ENCODE results near the gene NSUN7. TPM values are rescaled to one million over a fixed set of nuclear protein-coding genes. Genes with fewer than 3 reads are reported as not detected.

The NSUN7 gene
- total RNA-seq, 2 donors from 2014 or later = 6.8 to 21.8 TPM

GRCh38 chr4:40844261-40844660 is 94.5 kb downstream of the NSUN7 start:
- no peaks in the 10 kb centered on the region for H3K36me3 ChIP-seq
- H3K27ac ChIP-seq = peak overlapping the region; percentile 53 to 63
- no peaks in the 10 kb centered on the region for H3K9me3 ChIP-seq
- no peak for DNase-seq (ENCODE audit: low spot score)
- TF ChIP-seq CTCF (IDR thresholded peaks at IDR 0.05) = no peak
- H3K4me3 ChIP-seq = no peak overlapping the region
- no peaks in the 10 kb centered on the region for H3K27me3 ChIP-seq (replicated peaks; ENCODE audit: insufficient read depth)
- ATAC-seq (ENCODE audit: insufficient number of reproducible peaks, low FRiP score, low read depth) = no peak
- H3K4me1 ChIP-seq (ENCODE audit: control insufficient read depth in 1 of 2, low read depth in 2 of 2) = peaks cover 3 to 29% of the 10 kb centered on the region in 2 donors

GRCh38 chr4:40845154-40845835 is 95.5 kb downstream of the NSUN7 start:
- ATAC-seq (ENCODE audit: insufficient number of reproducible peaks, low FRiP score, low read depth) = no peak
- TF ChIP-seq CTCF (IDR thresholded peaks at IDR 0.05) = no peak
- Histone ChIP-seq H3K36me3 (no peaks in the 10 kb centered on the region), H3K4me1 (ENCODE audit: control insufficient read depth in 1 of 2, low read depth in 2 of 2) (peaks cover 3 to 29% of the 10 kb centered on the region in 2 donors), H3K4me3 (peak overlapping the region; percentile 39), H3K27ac (peak overlapping the region; percentile 20 to 63), H3K9me3 (no peaks in the 10 kb centered on the region), H3K27me3 (replicated peaks; ENCODE audit: insufficient read depth) (no peaks in the 10 kb centered on the region)
- no peak for DNase-seq (ENCODE audit: low spot score)

GRCh38 chr4:40846532-40846931 is 96.8 kb downstream of the NSUN7 start:
- no peak for TF ChIP-seq CTCF (IDR thresholded peaks at IDR 0.05)
- no peaks in the 10 kb centered on the region for H3K27me3 ChIP-seq (replicated peaks; ENCODE audit: insufficient read depth)
- ATAC-seq (ENCODE audit: insufficient number of reproducible peaks, low FRiP score, low read depth) = no peak
- no peaks in the 10 kb centered on the region for H3K36me3 ChIP-seq
- H3K27ac ChIP-seq = peak overlapping the region in 1 of 2 donors; percentile 38
- H3K4me1 ChIP-seq (ENCODE audit: control insufficient read depth in 1 of 2, low read depth in 2 of 2) = peaks cover 0 to 29% of the 10 kb centered on the region in 2 donors
- H3K9me3 ChIP-seq = no peaks in the 10 kb centered on the region
- no peak for DNase-seq (ENCODE audit: low spot score)
- H3K4me3 ChIP-seq = no peak overlapping the region

- DNase-seq (ENCODE audit: low spot score) = no peak
- H3K9me3 ChIP-seq = no peaks in the 10 kb centered on the region
- no peak overlapping the region for H3K27ac ChIP-seq
- no peaks in the 10 kb centered on the region for H3K36me3 ChIP-seq
- no peak overlapping the region for H3K4me3 ChIP-seq
- no peak for TF ChIP-seq CTCF (IDR thresholded peaks at IDR 0.05)
- no peaks in the 10 kb centered on the region for H3K27me3 ChIP-seq (replicated peaks; ENCODE audit: insufficient read depth)
- H3K4me1 ChIP-seq (ENCODE audit: control insufficient read depth in 1 of 2, low read depth in 2 of 2) = peaks cover 0 to 29% of the 10 kb centered on the region in 2 donors
- ATAC-seq (ENCODE audit: insufficient number of reproducible peaks, low FRiP score, low read depth) = no peak
These were observed 98.5 kb downstream of the NSUN7 start for GRCh38 chr4:40848251-40848650.

- no peak for ATAC-seq (ENCODE audit: insufficient number of reproducible peaks, low FRiP score, low read depth)
- no peak overlapping the region for H3K4me3 ChIP-seq
- H3K27ac ChIP-seq = no peak overlapping the region
- peaks cover 0 to 24% of the 10 kb centered on the region in 2 donors for H3K4me1 ChIP-seq (ENCODE audit: control insufficient read depth in 1 of 2, low read depth in 2 of 2)
- no peaks in the 10 kb centered on the region for H3K36me3 ChIP-seq
- DNase-seq (ENCODE audit: low spot score) = no peak
- no peaks in the 10 kb centered on the region for H3K9me3 ChIP-seq
- no peak for TF ChIP-seq CTCF (IDR thresholded peaks at IDR 0.05)
- no peaks in the 10 kb centered on the region for H3K27me3 ChIP-seq (replicated peaks; ENCODE audit: insufficient read depth)
These were observed 99.2 kb downstream of the NSUN7 start for GRCh38 chr4:40848940-40849339.

Measured in thoracic aorta (tissue), 2 donors.